IPS DF 6.9 (cell line): Measurements from ENCODE around the gene MGST2.
A peak's percentile ranks its signal among the peaks of the same experiment; 100 is the strongest.

Source experiments
- DNase-seq: peaks from one replicate; pipeline ENCODE4 v3.0.0-alpha.2; 2013; ENCODE audit warnings: low read depth, low spot score
- H3K27ac ChIP-seq: one replicate; pipeline ENCODE4 v1.5.1; 2013; ENCODE audit warnings: low read length, control low read depth
- H3K27me3 ChIP-seq: 2 replicates; pipeline ENCODE4 v1.6.1; 2013; ENCODE audit warnings: mild to moderate bottlenecking, low read length; ENCODE audit not compliant: control insufficient read depth, insufficient read depth
- H3K36me3 ChIP-seq: 2 replicates; pipeline ENCODE4 v1.6.1; 2013; ENCODE audit warnings: low read length; ENCODE audit not compliant: control insufficient read depth, insufficient read depth
- H3K4me1 ChIP-seq: 2 replicates; pipeline ENCODE4 v1.6.1; 2013; ENCODE audit warnings: low read length; ENCODE audit not compliant: control insufficient read depth, insufficient read depth
- H3K4me3 ChIP-seq: 2 replicates; pipeline ENCODE4 v1.5.1; 2013; ENCODE audit warnings: mild to moderate bottlenecking, low read length
- H3K9me3 ChIP-seq: 2 replicates; pipeline ENCODE4 v1.6.1; 2013; ENCODE audit warnings: low read length, inconsistent platforms; ENCODE audit not compliant: control insufficient read depth, insufficient read depth
- WGBS: extraction: QIAGEN DNeasy Blood & Tissue Kit; methylation state at CpG from one replicate; pipeline ENCODE4 v1.1.7; 2013; ENCODE audit warnings: mixed read lengths, missing lambda C conversion rate; ENCODE audit not compliant: insufficient read length, insufficient coverage; 5-methylcytosine and 5-hydroxymethylcytosine counted together

Gene MGST2

DNA sequence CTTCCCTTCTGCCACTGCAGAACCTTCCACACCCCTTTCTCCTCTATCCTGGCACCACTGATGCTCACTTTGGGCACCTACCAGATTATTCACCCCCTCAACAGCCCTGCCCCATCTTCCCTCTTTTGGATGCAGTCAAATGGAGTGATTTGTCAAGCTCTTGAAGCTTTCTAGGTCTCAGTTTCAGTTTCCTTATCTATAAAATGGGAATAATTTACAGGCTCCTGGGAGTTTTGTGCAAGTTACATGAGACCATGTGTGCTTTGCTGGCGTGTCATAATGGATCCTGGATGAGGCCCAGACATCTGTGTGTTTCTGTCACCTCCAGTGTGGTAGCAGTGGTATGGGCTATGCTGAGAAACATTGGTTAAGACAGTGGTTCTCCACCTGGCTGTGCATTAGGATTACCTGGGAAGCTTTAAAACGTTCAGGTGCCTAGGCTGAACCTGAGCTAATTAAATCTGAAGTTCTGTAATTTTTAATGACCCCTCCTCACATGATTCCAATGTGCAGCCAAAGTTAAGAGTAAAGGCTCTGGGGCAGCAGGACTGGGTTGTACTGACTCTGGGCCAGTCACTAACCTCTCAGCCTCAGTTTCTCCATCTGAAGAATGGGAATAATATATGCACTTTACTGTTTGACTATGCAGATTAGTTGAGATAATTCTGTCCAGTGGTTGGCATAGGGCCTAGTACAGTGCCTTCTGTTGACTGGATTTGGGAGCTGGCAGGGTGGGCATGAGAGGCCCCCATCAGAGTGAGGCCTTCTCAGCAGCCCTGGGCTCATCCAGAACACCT lies 6.8 kb upstream of the MGST2 start:
- Histone ChIP-seq H3K36me3 (no peaks in the 10 kb centered on the region), H3K4me3 (no peak overlapping the region), H3K9me3 (no peaks in the 10 kb centered on the region), H3K4me1 (peaks cover 4% of the 10 kb centered on the region; the same call in 1 of the 2 replicates), H3K27me3 (no peaks in the 10 kb centered on the region; the same call in 1 of the 2 replicates), H3K27ac (no peak overlapping the region)
- no CpG with 5 or more reads among the region's 2 CpGs for WGBS
- DNase-seq = no peak

DNA sequence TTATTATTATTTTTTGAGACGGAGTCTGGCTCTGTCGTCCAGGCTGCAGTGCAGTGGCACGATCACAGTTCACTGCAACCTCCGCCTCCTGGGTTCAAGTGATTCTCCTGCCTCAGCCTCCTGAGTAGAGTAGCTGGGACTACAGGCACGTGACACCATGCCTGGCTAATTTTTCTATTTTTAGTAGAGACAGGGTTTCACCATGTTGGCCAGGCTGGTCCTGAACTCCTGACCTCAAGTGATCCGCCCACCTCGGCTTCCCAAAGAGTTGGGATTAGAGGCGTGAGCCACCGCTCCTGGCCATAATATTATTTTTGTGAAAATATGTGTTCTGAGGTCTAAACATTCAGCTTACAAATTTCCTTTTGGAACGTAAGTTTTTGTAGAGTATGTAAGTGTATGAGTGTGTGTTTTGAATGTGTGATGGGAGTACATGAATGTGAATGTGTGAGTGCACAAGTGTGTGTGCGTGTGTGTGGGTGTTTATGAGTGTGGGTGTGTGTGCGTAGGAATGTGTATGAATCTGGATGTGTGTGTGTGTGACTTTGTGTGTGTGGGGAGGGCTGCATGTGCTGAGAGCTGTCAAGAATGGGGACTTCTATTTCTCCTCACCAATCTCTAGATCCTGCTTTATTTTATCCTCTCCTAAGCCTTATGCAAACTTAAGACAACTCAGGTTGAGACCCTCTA lies 5.7 kb upstream of the MGST2 start:
- Histone ChIP-seq H3K4me1 (peaks cover 4% of the 10 kb centered on the region; the same call in 1 of the 2 replicates), H3K27ac (no peak overlapping the region), H3K36me3 (no peaks in the 10 kb centered on the region)

DNA sequence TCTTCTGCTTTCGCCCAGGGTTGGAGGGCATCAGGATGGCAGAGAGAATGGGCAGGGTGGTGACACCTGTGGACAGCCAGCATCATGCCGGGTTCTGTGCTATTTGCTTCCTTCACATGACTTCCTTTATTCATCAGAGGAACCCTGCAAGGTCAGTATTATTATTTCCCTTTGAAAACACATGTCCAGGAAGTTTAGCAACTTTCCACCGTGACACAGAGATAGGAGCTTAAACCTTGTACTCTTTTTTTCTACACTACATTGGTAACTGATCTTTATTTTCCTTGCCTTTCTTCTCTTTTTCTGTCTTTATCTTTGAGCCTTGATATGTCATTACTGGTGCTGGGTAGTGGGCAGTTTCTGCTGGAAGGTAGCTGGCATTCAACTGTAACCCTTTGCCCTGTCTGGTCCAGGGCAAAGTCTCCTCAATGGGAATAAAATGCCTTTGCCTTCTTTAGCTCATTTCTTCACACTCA lies 5.0 kb upstream of the MGST2 start:
- Histone ChIP-seq H3K27ac (no peak overlapping the region), H3K27me3 (no peaks in the 10 kb centered on the region; the same call in 1 of the 2 replicates), H3K36me3 (no peaks in the 10 kb centered on the region), H3K9me3 (no peaks in the 10 kb centered on the region), H3K4me3 (no peak overlapping the region), H3K4me1 (peaks cover 4% of the 10 kb centered on the region; the same call in 1 of the 2 replicates)
- no peak for DNase-seq
- WGBS = no CpG with 5 or more reads among the region's 3 CpGs

More for the DNA sequence above, 5.7 kb upstream of the MGST2 start:
- no peak for DNase-seq
- Histone ChIP-seq H3K27me3 (no peaks in the 10 kb centered on the region; the same call in 1 of the 2 replicates), H3K4me3 (no peak overlapping the region), H3K9me3 (no peaks in the 10 kb centered on the region)
- 87% methylated on average over 3 of the region's 12 CpGs for WGBS

DNA sequence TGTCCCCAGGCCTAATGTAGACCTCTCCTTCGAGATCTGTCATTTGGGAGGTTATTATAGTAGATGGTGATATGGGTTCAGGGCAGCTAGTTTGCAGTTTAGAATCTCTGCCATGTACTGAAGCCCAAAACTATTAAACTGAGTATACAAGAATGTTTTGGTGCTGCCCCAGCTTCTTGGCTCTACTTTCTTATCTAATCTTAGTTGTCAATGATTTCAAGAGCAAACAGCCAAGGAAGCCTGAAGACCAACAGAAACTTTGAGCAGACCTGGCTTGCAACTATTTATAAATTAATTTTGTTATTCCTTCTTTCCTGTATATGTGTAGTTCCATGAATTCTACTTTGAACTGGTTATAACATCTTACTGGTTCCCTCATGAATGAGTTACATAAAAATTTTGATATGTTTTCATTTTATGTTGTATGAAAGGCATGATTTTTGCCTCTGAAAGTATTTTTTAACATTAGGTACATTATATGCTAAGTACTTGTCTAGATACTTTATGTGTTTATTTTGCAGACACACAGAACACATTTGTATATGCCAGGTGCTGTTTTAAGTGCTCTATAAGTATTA lies 2.0 kb upstream of the MGST2 start:
- no peak overlapping the region for H3K27ac ChIP-seq
- no CpG with 5 or more reads among the region's 1 CpG for WGBS
- H3K4me3 ChIP-seq = no peak overlapping the region
- no peaks in the 10 kb centered on the region for H3K4me1 ChIP-seq
- DNase-seq = no peak
- H3K9me3 ChIP-seq = no peaks in the 10 kb centered on the region
- no peaks in the 10 kb centered on the region for H3K27me3 ChIP-seq
- H3K36me3 ChIP-seq = no peaks in the 10 kb centered on the region

DNA sequence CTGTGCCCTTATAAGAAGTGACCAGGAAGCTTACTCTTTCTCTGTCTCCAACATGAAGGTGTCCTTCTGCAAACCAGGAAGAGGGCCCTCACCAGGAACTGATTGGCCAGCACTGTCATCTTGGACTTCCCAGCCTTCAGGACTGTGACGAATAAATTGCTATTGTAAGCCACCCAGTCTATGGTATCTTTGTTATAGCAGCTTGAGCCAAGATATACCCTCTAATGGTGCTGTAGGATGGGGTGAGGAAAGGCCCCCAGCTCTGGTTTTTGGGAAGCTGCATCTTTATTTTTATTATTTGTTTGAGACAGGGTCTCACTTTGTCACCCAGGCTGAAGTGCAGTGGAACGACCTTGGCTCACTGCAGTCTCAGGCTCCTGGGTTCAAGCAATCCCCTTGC lies 1.2 kb upstream of the MGST2 start:
- H3K9me3 ChIP-seq = no peaks in the 10 kb centered on the region
- no peak overlapping the region for H3K27ac ChIP-seq
- no peaks in the 10 kb centered on the region for H3K27me3 ChIP-seq
- WGBS = no CpG with 5 or more reads among the region's 2 CpGs
- H3K4me1 ChIP-seq = no peaks in the 10 kb centered on the region
- no peak overlapping the region for H3K4me3 ChIP-seq
- no peak for DNase-seq
- no peaks in the 10 kb centered on the region for H3K36me3 ChIP-seq

DNA sequence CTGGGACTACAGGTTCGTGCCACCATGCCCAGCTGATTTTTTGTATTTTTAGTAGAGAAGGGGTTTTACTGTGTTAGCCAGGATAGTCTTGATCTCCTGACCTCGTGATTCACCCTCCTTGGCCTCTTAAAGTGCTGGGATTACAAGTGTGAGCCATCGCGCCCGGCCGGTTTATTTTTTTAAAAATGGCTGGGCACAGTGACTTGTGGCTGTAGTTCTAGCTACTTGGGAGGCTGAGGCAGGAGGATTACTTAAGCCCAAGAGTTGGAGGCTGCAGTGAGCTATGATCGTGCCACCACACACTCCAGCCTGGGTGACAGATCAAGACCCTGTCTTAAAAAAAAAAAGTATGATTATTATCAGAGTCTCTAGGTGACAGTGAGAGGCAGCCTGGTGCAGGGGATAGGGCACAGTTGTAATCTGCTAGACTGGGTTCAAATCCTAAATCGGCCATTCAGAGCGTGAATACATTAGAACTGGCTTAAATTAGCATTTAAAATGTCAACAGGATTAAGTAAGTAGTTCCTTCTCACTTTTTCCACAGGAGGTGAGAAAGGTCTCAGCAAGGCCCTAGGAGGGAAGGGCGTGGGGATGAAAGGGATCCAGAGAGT lies 435 bp upstream of the MGST2 start:
- no peaks in the 10 kb centered on the region for H3K9me3 ChIP-seq
- no peaks in the 10 kb centered on the region for H3K27me3 ChIP-seq
- no peak overlapping the region for H3K27ac ChIP-seq
- no peaks in the 10 kb centered on the region for H3K36me3 ChIP-seq
- H3K4me1 ChIP-seq = no peaks in the 10 kb centered on the region
- peak overlapping the region; percentile 19; the same call in 1 of the 2 replicates for H3K4me3 ChIP-seq
- WGBS = no CpG with 5 or more reads among the region's 10 CpGs
- DNase-seq = no peak

DNA sequence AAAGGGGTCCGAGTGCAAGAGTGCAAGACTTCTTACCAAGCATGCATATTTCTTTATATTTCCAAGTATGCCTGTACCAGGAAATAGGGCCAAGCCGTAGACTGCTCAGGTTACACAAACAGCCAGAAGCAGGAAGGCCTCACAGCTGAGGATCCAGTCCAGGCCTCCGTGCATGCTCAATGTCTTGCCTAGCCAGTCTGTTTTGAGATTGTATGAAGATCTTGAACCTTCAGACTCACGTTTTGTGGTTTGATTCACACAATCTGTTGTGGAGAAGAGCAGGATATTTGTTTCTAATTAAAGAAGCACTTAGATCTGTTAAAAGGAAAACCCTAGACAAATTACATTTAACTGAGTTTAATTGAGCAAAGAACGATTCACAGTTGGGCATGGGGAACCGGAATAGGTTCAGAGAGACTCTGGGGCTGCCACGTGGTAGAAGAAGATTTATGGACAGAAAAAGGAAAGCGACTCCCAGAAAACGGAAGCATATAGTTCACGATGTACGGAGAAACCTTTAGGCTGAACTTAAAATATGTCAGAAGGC lies 1.2 kb downstream of the MGST2 start:
- Histone ChIP-seq H3K9me3 (no peaks in the 10 kb centered on the region), H3K36me3 (no peaks in the 10 kb centered on the region), H3K4me3 (no peak overlapping the region), H3K4me1 (no peaks in the 10 kb centered on the region), H3K27ac (no peak overlapping the region), H3K27me3 (no peaks in the 10 kb centered on the region)
- WGBS = no CpG with 5 or more reads among the region's 11 CpGs
- no peak for DNase-seq

DNA sequence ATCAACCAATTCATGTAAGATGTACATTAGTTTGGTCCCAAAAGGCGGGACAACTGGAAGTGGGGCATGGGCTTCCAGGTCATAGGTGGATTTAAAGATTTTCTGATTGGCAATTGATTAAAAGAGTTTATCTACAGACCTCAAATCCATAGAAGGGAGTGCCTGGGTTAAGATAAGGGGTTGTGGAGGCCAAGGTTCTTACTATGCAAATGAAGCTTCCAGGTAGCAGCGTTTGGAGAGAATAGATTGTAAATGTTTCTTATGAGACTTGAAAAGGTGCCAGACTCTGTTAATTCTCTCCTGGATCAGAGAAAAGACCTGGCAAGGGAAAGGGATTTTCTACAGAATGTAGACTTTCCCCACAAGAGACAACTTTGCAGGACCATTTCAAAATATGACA lies 2.4 kb downstream of the MGST2 start:
- no peaks in the 10 kb centered on the region for H3K9me3 ChIP-seq
- H3K4me1 ChIP-seq = no peaks in the 10 kb centered on the region
- no peak for DNase-seq
- no CpG with 5 or more reads among the region's 2 CpGs for WGBS
- no peak overlapping the region for H3K27ac ChIP-seq
- no peak overlapping the region for H3K4me3 ChIP-seq
- H3K36me3 ChIP-seq = no peaks in the 10 kb centered on the region
- H3K27me3 ChIP-seq = no peaks in the 10 kb centered on the region

DNA sequence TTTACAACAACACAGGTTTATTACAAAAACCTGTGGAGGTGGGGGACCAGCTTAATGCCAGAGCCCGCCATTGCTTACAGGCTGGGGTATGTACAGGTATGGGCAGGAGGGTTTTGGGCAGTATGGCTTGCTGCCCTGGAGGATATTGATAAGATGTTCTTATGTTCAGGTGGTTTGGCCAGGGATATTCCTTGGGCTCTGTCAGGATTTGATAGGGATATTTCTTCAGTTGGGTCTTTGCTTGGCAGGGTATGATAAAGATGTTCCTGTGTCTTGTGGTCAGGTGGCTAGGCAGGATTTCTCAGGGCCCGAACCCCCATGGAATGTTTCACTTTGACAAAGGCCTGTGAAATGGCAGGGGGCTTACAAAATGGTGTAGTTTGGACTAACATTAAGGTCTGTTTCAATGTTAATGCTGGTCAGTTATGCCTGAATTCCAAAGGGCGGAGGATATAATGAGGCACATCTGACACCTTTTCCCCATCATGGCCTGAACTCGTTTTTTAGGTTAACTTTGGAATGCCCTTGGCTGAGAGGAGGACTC lies 3.1 kb downstream of the MGST2 start:
- DNase-seq = no peak
- H3K36me3 ChIP-seq = no peaks in the 10 kb centered on the region
- H3K27ac ChIP-seq = no peak overlapping the region
- H3K9me3 ChIP-seq = no peaks in the 10 kb centered on the region
- WGBS = no CpG with 5 or more reads among the region's 4 CpGs
- H3K27me3 ChIP-seq = no peaks in the 10 kb centered on the region
- no peaks in the 10 kb centered on the region for H3K4me1 ChIP-seq
- no peak overlapping the region for H3K4me3 ChIP-seq

DNA sequence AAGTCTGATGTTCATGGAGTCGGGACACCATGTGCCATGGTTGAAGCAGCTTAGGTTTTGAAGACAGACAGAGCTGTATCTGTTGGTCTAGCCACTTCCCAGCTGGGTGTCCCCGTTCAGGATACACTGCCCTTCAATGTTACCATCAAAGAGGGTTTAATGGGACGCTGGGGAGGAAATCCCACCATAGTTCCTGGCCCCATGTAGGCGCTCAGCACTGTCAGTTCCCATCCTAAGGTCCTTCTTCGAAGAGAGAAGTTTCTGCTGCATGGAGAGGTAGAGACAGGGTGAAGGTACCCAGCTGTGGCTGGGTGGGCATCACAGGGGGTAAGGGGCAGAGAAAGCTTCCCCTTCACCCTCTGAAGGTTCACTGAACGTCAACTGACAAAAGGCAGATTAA lies 3.7 kb downstream of the MGST2 start:
- Histone ChIP-seq H3K36me3 (no peaks in the 10 kb centered on the region), H3K4me1 (no peaks in the 10 kb centered on the region), H3K27me3 (no peaks in the 10 kb centered on the region), H3K27ac (no peak overlapping the region), H3K4me3 (no peak overlapping the region), H3K9me3 (no peaks in the 10 kb centered on the region)
- DNase-seq = no peak
- no CpG with 5 or more reads among the region's 6 CpGs for WGBS
